Pons (tissue), 1 donor: ENCODE measurements around the gene IMMP1L.
A peak's percentile ranks its signal among the peaks of the same experiment; 100 is the strongest.
"Not testable (repeated sequence)": the region's sequence is repeated elsewhere in the genome, so short reads cannot be mapped to it uniquely, and the experiment has no call there.

Experiments
- DNase-seq: peaks from one replicate; pipeline ENCODE4 v3.0.0-alpha.2; 2016; ENCODE audit warnings: low spot score

IMMP1L gene, protein sequence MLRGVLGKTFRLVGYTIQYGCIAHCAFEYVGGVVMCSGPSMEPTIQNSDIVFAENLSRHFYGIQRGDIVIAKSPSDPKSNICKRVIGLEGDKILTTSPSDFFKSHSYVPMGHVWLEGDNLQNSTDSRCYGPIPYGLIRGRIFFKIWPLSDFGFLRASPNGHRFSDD

DNA sequence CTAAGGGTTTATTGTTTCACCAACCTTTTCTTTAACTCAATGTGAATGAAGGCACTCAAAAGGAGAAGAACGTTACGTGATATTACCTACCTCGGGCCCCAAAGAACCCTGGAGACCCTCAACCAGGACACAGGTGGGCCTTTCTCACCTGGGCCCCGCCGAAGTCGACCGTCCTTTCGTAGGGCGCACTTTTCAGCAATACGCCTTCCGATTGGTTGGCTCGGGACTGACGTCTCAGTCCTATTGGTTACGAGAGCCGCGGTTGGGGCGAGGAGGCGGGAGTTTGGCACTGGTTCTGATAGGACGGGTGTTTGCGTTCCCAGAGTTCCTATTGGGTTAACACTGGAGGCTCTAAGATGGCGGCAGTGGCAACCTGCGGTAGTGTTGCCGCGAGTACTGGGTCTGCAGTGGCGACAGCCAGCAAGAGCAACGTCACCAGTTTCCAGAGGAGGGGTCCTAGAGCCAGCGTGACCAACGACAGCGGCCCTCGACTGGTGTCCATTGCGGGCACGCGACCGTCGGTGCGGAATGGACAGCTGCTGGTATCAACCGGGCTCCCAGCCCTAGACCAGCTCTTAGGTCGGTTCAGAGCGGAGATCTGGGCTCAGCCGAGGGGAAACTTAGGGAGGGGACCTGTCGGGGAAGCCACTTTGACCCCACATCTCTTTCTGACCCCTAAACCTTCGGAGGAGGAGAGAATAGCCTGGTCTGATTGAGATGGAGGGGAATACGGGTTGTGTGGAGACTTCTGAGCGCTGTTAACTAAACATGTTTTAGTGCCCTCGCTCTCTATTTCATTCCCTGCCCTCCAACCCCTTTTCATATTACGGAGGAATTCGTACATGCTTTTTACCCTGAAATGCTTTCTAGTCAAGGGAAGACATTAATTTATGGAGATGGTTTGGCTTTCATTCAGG, at the start of gene IMMP1L, which contains the start of gene ELP4:
Gene IMMP1L, minus strand, starts transcription at position 194 of the 917 bp plus-strand sequence. CDS start 46,346 bp downstream, outside the sequence.
Gene ELP4, plus strand, starts transcription at position 339 of the 917 bp plus-strand sequence. Its CDS starts 18 bp downstream, at position 357.
- peak; percentile 98 for DNase-seq

DNA sequence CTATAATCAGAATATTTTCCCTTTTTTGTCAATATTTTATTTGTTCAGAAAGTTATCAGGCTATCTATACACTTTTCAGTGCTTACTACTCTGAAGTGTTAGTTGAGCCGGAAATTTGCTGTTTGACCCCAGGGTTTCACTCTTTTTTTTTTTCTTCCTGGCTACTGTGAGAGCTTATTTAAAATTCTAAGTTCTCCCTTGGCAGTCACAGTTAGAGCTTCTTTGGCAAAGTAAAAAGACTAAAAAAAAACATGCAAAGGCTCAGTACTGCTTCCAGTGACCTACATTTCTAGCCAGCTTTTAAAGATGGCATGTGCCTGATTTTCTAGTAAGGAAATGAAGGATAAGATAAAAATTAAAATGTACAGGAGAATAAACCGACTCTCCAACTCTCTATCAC, 48.6 kb upstream of the IMMP1L start:
- DNase-seq, result peak; percentile 57

DNA sequence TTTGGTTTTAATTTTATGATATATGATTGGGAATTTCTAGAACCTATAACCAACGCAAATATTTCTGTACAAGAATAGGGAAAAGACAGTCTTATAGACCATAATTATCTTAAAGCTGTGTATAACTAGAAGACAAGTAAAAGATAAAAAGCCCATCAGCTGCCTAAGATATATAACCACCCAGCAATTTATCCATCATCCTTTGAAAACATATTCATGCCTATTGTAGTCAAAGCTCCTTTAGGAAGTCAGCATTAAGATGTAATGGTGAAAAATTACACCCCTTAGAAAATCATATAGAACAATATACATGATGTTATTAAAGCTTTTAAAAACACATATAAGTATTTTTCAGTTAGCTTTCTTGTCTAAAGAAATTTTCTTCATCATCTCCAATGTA, 46.5 kb upstream of the IMMP1L start:
- no peak for DNase-seq

DNA sequence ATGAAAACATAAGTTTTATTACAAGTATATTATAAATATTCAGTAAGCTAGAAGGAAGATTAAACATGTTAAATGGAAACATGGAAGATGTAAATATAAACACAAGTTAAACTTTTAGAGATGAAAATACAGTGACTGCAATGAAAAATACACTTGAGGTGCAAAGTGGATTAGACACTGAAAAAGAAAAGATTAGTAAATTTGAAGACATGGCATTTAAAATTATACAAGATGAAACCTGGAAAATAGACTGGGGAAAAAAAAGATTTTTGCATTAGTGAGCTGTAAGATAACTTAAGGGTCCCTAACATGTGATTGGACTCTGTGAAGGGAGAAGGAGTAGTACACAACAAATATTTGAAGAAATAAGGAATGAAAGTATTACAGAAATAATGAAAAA, 33.4 kb upstream of the IMMP1L start:
- DNase-seq, result no peak

DNA sequence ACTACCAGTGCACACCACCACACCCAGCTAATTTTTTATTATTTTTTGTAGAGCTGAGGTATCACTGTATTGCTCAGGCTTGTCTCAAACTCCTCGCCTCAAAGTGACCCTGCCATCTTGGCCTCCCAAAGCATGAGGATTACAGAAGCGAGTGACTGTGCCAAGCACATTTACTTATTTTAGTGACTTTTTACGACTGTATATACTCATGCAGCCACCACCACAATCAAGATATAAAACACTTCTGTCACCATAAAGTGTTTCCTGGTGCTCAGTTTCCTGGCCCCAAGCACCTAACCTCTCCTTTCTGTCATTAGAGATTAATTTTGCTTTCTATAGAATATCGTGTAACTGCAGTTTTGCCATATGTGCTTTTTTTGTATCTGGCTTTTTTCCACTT, 26.1 kb upstream of the IMMP1L start:
- no peak for DNase-seq

DNA sequence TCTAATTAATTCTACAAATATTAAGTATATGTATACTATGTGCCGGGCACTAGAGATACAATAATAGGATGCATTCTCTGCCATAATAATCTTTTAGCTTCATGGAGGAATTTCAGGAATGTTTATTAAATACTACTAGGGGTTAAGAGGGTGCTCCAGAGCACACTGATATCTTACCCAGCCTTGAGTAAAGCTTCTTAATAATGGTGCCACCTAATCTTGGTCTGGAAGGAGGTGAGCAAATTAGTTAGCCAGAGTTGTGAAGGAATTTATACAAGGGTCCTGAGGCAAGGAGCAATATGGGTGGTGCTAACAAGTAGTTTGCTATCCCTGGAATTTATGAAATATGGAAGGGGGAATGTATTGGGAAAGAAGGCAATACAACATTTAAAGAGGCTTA, 21.9 kb upstream of the IMMP1L start:
- DNase-seq, result no peak

DNA sequence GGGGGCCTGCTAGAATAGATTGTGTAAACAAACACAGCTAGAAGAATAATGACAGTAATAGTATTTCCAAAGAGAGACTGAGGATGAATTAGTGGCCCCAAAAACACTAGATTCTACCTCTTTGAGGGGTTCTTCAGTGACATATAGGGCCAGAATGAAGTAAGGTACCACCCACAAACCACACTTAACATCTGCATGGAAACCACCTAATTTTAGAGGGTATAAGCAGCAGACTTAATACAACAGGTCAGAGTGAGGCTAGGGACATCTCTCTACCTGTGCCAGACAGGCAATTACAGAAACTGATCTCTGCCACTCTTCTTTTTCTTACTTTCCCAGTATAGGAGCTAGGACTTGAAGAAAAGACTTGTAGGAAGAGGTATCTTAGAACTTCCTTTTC, 20.3 kb upstream of the IMMP1L start:
- DNase-seq, result no peak

DNA sequence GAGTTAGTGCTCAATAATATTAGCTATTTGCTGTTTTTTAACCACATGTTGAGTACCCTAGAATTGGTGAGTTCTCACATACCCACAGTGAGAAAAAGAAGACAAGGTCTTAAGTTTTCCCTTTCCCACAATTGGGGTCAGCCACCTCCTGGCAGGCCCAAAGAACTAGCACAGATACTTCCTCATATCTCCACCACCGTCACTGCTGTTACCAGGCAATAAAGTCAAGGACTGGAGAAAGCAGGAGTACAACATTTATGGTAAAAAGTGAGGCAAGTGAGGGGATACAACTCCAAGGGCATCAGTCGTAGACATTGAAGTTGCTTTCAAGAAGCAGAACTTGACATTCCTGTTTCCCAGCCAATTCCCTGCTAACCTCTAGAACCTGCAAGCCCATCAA, 19.8 kb upstream of the IMMP1L start:
- DNase-seq, result no peak

DNA sequence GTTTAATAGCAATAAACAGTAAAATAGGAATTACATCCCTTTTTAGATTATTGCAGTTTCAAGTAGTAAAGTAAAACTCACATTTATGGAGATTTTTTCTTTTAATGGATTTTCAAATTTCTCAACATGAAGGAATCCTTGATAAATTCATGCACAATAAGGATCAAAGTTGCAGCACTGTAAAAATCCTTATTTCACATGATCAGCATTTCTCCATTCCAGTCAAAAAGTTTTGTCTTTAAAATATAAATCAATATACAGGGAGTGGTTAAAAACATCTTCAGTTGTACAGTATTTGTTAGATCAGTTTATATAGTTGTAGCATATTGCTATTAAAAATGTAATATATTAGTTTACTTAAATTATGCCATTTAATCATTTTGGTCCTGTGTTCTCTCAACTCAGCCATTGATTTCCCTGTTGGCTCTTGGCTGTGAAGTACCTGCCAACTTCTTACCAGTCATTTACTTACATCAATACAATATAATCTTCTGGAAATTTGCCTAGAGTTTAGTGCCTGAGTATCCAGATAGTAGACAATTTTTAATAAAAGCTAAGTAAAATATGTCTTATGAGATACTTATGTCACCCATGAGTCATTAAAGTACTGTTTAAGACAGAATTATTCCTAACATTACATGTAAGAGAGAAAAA, 12.2 kb upstream of the IMMP1L start:
- no peak for DNase-seq

DNA sequence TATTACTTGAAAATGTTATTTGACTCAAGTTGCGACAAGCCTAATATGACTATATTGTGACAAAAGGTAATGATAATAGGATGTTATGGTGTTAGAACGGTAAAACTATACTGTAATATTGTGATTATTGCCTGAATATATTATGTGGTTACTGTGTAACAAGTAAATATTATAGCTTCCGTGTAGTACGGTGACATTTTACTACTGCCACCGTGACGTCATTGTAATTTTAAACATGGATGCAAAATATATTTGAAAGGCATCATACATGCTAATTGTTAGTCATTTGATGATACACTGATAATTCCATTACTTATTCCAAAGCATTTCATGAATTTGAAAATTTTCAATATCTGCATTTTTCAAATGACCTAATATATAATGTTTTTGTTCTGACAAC, 2.7 kb upstream of the IMMP1L start:
- DNase-seq, result no peak

DNA sequence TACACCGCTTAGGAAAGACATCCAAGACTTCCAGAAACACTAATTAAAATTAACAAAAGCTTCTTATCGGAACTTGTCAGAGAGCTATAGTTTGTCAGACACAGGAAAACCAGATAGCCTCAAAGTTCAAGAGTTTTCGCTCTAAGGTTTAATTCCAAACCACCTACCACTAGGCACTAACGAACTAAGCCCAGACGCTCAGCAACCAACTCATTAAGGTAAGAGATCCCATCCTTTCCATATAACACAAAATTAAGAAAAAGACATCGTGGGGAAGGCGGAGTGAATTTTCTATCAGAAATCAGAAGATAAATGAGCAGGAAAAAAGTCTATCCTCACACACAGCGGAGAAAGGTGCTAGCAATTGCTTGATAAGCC, 382 bp downstream of the IMMP1L start:
- no peak for DNase-seq

DNA sequence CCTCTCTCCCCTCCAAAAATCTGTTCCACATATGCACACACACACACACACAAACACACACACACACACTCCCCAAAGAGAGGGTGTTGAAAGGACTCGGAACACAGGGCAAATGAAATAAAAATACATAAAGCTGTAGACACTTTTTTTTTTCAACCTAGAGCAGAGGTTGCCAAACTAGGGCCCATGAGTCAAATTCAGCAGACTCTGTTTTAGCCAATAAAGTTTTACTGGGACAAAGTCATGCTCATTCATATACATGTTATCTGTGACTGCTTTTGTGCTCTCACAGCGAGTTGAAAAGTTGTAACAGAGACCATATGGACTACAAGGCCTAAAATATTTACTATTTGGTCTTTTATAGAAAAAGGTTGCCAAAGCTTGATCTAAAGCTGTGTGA, 8.9 kb downstream of the IMMP1L start:
- DNase-seq, result no peak

DNA sequence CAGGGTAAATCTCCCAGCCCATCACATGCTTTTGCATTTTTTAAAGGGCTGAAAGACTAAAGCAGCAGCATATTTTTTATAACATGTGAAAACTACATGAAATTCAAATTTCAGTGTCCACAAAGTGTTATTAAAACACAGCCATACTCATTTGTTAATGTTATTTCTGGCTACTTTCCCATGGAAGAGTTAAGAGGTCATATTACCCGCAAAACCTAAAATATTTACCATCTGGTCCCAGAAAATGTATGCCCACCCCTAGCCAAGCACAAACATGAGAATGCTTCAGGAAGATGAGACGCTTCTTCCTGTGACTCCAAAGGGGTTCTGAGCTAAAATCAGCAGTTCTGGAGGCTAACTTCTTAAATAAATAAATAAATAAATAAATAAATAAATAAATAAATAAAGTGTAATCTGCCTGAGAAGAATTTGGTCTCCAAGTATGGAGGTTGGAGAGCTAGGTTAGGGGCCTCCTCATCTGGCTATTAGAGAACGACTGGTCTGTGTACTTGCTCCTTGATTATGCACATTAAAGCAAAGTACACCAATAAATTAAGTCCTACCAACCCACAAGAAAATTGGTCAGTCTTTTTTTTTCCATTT, 9.7 kb downstream of the IMMP1L start:
- DNase-seq, result no peak

DNA sequence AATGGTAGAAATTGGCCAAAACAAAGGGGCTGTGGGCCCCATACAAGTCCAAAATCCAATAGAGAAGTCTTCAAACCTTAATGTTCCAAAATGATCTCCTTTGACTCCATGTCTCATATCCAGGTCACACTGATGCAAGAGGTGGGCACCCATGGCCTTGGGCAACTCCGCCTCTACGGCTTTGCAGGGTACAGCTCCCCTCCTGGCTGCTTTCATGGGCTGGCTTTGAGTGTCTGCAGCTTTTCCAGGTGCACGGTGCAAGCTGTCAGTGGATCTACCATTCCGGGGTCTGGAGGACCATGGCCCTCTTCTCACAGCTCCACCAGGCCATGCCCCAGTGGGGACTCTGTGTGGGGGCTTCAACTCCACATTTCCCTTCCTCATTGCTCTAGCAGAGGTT, 15.7 kb downstream of the IMMP1L start:
- DNase-seq, result not testable (repeated sequence)

DNA sequence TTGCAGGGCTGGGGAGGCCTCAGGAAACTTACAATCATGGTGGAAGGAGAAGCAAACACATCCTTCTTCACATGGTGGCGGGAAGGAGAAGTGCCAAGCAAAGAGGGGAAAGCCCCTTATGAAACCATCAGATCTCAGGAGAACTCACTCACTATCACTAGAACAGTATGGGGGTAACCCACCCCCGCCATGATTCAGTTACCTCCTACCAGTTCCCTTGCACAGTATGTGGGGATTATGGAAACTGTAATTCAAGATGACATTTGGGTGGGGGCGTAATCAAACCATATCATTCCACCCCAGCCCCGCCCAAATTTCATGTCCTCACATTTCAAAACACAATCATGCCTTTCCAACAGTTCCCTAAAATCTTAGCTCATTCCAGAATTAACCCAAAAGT, 16.2 kb downstream of the IMMP1L start:
- no peak for DNase-seq

DNA sequence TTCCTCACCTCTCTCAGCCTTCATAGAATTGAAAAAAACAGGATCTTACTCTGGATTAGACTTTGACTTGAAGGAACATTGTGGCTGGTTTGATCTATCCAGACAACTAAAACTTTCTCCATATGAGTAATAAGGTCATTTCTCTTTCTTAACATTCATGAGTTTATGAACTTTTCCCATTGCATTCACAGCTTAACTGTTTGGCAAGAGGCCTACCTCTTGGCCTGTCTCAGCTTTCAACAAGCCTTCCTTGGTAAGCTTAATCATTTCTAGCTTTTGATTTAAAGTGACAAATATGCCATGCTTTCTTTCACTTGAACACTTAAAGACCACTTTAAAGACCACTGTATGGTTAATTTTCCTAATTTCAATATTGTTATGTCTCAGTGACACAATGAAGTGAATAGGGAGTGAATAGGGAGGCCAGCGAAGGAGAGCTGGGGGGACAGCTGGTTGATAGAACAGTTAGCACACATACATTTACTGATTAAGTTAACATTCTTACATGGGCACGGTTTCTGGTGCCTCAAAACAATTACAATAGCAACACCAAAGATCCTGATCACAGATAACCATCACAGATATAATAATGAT, 17.0 kb downstream of the IMMP1L start:
- DNase-seq, result no peak

DNA sequence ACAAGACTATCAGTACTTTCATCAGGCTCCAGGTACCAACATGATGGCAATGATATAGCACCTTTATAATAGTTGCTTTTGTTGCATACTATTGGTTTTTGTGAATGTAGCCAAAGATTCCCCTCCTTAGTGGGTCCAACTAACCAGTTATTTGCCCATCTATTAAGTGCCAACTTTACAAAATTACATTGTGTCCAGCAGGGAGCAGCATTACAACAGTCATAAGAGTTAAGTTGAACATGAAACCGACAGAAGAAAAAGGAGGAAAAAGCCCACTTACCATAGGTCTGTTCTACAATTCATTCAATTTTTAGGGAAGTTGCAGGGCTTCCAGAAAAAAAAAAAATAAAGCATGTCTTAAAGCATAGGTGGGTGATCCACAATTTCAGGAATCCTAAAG, 21.6 kb downstream of the IMMP1L start:
- DNase-seq, result peak; percentile 46

DNA sequence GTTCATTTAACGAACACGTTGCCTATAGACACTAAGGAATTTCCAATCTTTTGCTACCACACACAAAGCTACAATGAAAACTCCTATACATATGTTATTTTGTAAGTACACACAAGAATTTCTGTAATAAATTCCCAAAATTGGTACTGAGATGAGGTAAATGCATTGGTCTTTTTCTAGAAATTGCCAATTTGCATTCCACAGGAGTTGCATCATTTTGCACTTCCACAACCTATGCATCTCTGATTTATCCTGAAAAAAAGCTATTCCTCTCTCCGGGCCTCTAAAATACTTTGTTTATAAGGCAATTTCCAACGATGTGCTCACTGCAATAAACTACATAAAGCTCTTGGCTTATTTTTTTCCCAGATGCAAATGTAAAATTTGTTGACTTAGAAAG, 24.9 kb downstream of the IMMP1L start:
- no peak for DNase-seq

DNA sequence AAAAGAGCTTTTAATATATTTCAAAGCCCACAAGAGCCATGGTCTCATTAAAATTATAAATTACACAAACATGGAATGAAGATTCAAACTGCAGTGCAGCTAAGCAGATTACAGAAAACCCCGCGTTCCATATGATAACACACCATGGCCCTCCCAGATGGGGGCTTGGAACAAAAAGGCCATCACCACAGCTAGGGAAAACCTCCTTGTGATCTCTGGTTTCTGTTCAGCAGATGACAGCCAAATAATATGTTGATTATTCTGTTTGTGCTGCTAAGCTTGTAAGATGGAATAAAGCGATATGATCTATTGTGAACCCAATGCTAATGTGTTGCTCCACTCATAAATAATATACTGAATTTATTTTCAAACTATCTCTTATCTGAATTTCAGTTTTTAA, 28.5 kb downstream of the IMMP1L start:
- DNase-seq, result no peak

DNA sequence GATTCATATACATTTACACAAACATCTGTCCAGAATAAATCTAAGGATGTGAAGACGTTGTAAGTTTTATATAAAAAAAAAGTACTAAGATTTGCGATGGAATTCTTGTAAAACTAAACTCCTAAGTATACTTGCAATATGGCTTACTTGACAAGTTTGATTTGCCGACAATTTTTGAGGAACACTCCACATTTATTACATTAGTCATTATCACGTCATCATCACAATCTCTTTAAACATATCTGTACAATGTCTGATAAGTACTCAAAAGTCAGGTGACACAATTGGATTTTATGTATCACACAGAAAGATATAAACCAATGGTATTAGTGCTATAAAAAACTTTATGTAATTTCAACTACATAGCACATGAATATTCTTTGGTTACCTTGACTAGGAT, 30.4 kb downstream of the IMMP1L start:
- DNase-seq, result no peak

DNA sequence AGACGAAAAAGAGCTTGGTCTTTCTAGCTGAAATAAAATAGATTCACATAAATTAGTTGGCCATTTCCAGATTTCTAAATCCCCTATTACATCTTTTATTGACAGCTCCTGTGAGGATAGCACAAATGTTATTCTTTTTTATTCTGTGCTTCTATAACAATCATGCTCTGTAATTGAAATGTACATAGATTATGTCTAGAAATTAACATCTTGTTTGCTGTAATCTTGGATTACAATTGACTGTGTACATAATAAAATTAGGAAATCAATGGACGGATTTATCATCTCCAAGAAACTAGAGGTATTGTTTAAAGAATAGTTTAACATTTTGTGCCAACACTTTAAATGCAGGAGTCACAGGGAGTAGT, 31.2 kb downstream of the IMMP1L start:
- no peak for DNase-seq

DNA sequence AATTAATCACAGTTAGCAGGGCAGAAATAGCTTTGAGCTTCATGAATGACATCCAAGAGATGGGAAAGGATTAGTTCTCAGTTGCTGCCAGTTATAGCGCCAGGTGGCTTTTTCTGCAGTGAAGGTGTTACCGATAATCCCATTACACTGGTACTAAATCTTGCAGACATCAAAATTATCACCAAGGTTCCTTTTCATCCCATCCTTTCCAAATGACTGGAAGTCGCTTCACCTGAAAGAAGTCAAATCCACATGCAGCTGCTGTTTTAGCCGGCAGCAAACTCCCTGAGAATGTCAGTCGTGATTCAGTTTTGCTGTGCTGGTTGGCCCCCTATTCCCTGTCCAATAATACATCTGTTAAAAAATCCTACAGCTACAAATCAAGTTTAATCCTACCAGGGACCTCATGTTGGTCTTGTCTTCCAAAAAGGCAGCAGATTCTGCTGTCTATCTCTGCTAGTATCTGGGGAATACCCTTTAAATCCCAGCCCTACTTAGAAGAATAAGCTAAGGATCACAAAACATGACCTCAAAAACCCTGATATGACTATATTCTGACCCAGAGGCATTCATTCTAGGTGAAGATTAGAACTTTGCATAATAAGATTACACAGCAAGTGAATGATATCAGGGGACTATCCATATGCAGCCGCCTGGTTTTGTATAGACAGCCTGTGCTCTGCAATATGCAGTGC, 31.7 kb downstream of the IMMP1L start:
- no peak for DNase-seq
